GM18499 (cell line): Measurements from ENCODE around the gene KRT33B.
"Not testable (repeated sequence)": the region's sequence is repeated elsewhere in the genome, so short reads cannot be mapped to it uniquely, and the experiment has no call there.

Experiments used
- ATAC-seq: cut with Tn5 transposase; IDR thresholded peaks from one replicate; pipeline ENCODE4 v1.9.1; 2021; ENCODE audit warnings: moderate number of reproducible peaks; ENCODE audit not compliant: insufficient read depth, unreplicated experiment

The KRT33B gene

DNA sequence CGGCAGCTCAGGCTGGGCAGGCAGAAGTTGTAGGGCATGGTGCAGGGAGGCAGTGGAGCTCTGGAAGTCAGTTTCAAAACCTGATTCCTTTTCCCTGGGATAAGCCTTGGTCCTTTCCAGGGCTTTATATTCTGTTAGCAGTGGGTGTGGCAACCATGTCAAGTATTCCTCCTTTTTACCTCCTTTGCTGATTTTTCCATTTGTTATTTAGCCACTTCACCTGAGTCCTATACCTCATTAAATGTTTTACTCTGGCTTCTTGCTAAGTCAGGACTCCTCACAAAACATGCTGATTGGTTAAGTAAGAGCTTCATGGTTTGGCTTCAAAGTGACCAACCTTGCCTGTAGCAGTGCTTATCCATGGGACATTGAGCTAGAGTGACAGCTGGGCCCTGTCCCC lies at the start of gene KRT33B:
Gene KRT33B, minus strand, starts transcription at position 101 of the 400 bp plus-strand sequence. Its CDS starts 63 bp downstream, at position 38.
- ATAC-seq, result no peak

DNA sequence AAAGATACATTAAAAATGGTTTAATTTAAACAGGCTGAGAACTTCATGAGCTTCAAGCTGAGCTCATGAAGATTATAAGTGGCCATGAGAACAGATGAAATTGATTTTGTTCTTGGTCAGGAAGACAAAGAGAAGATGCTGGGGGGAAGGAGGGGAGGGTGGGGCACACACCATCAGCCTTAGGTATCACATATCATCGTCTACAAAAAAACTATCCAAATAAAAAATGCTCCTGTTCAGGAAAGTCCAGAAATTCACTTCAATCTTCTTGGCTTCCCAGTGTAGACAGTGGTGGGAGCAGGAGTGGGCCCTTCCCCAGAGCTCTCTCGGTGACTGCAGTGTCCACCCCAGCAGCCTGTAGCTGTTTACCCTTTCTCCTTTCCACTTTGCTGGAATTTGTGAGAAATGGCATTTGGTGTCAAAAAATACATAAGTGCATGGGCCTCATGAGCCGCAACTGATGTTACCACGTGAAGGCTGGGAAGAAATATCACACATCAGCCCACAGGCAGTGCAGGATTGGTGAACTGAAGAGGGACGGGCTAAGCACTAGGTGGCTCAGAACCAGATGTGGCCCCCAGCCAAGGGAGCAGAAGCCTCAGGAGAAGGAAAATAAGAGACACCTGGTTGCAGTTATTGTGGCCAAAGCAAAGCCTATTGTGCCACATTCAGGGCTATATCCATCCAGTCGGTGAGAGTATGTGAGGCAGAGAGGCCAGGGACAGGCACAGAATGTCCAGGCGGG lies 48.7 kb upstream of the KRT33B start:
- ATAC-seq, result no peak

DNA sequence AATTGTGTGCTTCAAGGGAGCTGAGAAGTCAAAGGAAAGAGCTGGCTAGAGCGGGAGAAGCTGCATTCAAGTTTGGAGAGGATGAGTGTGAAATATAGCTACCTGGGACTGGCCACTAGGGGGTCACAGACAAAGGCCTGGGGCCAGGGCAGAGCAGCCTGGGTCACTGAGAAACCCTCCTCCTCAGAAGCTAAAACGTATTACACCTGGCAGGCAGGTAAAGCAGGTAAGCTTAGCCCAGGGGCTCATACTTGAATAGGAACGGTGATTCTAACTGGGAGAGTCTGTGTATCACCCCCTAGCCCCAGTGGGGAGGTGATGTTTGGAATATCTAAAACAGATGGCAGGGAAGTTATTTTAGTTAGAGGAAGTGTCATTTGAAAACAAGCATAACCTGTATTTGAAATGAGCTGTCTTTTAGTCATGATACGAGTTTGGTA lies 48.0 kb upstream of the KRT33B start:
- ATAC-seq, result no peak

DNA sequence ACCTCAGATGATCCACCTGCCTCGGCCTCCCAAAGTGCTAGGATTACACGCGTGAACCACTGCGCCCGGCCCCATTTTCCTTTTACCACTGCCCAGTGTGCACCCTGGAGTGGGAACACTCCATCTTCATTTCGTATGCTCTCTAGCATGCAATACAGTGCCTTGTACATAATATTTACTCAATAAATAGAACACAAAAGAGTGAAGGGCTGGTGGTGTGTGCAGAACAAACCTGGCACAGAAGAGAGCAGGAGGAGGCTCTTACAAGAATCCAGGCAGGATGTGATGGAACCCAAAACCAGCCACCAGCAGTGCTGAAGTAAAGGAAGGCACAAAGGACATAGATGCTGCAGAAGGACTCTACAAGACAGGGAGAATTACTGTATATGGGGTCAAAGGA lies 47.5 kb upstream of the KRT33B start:
- no peak for ATAC-seq

DNA sequence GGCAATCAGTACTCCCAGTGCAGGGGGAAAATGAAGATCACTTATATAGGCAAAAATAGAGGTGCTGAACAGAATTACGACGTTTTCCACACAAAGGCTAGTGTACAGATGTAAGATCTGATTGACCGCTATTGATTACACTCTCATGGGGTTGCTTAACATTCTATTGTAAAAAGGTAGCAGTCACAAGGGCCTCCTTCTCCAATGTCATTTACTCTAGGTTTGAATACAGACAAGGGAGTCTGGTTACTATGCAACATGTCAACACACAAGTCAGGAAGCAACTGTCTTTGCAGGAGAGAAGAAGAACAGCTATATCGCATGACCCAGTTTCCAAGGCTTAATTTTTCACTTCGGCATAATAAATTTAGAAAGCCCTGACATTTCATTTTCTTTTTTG lies 46.9 kb upstream of the KRT33B start:
- no peak for ATAC-seq

DNA sequence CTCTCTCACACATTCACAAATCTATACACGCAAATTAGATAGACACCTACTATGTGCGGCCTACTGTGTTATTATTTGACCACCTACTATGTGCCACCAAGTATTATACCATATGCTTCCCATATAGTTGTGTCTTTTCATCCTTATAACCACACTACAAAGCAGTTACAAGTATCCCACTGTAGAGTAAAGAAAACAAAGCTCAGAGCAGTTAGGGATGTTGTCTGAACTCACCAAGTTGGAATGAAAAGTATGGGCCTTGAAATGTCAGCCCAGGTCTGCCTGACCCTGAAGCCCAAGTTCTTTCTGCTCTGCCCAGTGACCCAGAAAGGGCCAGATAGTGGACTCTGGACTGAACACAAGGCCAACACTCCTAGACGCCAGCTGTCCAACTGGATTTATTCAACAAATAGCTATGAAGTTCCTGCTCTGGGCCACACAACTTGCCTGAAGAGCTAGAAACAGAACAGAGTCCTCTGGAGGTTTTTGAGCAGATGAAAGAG lies 46.3 kb upstream of the KRT33B start:
- no peak for ATAC-seq

DNA sequence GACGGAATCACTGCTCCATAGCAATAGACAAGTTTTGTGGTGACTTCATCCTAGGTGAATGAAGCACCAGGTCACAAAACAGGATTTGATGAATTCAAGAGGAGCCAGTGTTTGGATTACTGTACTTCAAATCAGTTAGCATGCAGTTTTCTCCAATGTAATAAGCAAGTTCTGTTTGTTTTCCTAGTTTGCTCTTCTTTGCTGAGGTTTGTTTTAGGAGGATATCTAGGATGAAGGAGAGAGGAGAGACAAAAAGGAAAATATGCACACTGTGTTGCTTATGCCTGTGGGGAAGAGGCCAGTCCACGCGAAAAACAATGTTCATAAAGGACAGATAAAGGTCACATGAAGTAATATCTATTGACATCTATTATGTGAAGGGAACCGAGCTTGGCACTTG lies 45.8 kb upstream of the KRT33B start:
- no peak for ATAC-seq

DNA sequence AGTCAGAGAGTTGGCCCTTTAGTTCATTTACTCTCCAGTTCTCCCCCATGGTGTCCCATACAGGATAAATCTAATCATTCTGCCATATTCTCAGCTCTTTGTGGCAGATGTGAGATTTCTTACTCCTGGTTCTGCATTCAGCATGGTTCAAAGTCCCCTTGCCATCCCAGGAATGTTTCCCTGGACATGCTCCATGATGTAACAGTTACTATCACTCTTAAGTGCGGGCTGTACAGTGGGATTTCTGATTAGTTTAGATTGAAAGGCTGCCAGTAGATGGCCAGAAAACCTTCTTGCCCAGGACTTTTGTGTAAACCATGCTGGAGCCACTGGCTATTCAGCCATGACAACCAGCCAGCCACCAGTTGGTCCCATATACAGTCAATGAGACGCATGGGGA lies 44.4 kb upstream of the KRT33B start:
- no peak for ATAC-seq

DNA sequence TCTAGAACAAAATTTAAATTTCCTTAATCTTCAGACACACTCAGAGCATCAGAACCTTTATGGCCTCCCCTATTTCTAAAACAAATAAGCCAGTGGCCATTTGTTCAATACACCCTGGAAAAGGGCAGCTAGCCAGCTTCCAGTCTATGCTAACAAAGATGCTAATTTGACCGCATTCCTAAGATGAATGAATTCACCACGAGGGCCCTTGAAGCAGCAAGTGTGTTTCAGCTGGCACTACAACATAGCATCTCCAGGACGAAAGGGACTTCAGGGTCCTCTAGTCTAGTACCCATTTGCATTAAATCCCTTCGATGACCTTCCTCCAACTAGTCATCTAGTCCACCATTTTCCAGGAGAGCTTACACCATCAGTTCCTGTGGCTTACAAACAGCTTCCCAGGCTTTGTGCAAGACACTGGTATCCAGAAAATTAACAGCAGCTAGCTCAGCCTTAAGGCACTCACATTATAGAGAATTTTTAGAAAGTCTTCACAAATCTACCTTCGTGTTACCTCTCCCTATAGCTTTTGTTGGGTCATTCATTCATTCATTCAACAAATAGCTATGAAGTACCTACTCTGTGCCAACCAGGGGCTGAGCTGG lies 43.8 kb upstream of the KRT33B start:
- no peak for ATAC-seq

DNA sequence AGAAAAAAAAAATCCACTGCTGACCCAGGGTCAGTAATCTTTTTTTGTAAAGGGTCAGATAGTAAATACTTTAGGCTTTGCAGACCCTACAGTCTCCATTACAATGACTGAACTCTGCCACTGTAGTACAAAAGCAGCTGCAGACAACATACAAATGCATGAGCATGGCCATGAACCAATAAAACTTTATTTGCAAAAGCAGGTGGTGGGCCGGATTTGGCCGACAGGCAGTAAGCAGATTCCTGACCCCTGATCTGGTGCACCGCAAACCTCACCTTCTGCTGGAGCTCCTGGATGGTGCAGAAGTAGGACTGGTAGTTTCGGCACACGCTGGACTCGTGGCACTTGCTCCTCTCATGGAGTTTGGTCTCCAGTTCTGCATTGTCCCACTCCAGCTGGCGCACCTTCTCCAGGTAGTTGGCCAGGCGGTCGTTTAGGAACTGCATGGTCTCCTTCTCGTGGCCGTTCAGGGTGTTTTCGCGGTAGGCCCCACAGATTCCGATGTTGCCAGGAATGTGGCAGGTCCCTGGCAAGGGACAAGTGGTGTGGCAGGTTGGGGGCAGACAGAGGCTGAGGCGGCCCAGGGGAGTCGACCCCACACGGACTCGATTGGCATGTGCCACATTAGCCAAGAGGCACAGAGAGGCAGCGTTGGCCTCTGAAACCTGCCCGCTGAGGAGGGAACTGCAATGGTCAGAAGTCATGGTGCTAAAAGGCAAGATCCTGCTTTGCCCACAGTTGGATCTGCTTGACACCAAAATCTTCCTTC lies 41.6 kb upstream of the KRT33B start:
- no peak for ATAC-seq

DNA sequence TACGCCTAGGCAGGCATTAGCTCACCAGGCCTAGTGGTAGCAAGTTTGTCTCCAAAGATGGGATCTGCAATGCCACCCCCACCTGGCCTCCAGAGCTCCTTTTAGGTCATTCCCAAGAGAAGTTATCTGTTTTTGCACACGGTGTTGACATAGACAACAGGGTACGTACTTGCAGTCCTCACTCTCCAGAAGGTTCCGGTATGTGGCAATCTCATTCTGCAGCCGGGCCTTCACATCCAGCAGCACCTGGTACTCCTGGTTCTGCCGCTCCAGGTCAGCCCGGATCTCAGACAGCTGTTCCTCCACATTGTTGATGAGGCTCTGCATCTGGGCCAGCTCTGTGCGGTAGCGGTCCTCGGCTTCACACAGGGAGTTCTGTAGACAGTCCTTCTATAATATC lies 37.6 kb upstream of the KRT33B start:
- no peak for ATAC-seq

DNA sequence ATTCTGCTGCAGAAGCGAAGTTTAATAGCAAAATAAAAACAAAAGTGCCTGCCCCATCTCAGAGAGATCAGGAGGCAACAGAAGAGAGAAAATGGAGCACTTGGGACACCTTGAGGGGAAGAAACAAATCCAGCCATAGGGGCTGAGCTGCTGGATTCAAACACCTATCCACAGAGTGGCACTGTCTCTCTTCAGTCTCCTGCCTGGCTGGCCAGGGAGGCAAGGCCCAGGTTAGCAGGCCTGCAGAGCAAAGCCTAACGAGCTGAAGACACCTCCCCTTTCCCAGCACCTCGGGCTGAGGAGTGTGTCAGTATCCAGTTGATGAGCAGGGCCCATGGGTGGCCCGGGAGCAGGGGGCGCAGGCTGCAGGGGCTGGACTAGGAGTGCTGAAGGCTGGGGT lies 36.6 kb upstream of the KRT33B start:
- ATAC-seq, result no peak

DNA sequence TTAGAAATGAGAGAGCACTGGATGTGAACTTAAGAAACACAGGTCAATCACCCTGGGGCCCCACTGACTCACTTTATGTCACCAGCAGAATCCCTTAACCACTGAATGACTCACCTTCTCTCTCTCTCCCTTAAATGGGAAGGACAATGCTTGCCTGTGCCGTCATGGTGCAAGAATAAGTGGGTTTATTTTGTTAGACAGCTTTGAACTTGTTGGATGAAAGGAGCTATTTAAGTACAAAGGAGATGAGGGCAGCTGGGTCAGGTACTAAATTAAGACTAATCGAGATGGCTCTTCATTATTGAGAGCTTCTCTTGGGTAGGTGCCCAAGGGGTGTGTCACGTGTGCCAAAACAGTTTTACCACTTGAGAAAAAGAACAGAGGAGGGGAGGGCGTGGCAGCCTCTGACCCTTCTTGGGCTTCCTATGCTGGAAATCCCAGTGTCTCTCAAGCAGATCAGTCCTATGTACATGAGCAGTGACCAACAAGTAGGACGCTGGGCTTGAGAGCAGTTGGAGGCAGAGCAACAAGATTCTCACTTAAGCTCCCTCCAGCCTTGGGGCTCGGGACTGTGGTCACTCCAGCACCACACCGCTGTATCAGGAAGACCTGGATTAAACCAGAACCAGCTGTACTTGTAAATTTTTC lies 34.5 kb upstream of the KRT33B start:
- ATAC-seq, result no peak

DNA sequence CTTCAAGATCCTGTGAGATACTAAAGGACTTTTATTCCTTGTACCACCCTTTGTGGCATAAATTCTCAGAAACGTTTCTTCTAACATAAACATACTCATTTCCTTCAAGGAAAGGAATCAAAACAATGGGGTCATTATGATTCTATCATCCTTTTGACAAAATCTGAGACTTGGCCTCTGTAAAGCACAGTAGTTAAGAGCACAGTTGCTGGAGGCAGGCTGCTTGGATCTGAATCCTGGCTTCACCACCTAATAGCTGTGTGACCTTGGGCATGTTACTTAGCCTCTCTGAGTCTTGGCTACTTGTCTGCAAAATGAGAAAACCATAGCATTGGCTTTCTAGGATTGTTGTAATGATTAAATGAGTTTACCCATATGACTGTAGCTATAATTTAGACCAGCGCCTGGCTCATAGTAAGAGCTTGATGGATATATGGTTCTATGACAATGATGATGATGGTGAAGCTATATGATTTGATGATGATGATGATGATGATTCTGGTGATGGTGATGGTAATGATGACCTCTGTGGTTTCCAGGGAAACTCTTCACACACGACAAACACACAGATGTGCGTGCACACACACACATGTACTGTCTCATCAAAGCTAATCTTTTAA lies 33.9 kb upstream of the KRT33B start:
- ATAC-seq, result no peak

DNA sequence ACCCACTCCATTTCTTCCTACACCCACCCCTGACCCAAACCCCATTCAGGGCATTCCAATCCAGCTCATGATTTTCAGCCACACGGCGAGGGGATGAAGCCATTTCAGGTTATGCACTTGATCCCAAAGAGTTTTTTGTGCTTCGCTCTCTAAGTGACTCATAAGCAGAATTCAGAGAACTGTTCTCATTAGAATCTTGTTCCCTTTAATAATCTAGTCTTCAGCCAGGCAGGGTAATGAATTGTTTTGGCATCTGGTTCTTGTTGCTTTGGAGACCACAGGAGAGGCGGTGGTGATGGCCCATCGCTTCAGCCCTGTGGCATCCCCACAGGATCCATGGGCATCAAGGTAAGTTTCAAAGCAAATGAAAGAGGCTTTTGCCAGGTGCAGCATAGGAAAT lies 32.5 kb upstream of the KRT33B start:
- ATAC-seq, result no peak

DNA sequence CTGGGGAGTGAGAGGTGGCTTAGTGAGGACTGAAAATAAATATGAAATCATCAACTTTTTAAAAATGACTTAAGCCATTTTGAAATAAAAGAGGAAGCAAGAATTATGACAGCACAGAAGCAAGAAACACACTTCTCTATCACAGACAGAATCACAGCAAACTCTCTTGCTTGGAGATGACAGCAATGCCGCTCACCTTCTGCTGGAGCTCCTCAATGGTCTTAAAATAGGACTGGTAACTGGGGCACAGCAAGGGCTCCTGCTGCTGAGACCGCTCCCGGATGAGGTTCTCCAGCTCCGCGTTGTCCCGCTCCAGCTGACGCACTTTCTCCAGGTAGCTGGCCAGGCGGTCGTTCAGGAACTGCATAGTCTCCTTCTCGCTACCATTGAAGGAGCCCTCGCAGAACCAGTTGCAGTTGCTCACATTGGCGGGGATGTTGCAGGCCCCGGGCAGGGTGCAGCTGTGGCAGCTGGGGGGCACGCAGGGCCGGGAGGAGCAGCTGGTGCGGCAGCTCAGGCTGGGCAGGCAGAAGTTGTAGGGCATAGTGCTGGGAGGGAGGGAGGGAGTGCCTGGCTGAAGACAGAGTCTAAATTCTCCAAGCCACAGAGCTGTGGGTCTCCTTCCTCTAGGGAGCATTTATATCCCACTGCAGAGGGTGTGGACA lies 27.5 kb upstream of the KRT33B start, which contains the start of gene KRT31:
Gene KRT31, minus strand, starts transcription at position 613 of the 665 bp plus-strand sequence. Its CDS starts 69 bp downstream, at position 544.
- ATAC-seq, result no peak

DNA sequence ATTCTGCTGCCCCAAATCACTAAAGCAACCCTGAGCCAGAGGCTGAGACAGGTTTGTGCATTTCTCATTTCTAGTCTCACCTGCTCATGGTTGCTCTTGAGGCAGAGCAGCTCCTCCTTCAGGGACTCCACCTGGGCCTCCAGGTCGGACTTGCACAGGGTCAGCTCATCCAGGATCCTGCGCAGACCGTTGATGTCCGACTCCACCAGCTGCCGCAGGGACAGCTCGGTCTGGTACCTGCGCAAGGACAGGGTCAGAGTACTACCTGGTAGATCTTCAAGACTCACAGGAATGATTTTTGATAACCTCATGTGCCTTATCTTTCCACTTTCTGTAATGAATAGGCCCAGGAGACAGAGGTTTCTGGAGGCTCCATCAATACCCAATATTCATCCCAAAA lies 26.7 kb upstream of the KRT33B start:
- no peak for ATAC-seq

DNA sequence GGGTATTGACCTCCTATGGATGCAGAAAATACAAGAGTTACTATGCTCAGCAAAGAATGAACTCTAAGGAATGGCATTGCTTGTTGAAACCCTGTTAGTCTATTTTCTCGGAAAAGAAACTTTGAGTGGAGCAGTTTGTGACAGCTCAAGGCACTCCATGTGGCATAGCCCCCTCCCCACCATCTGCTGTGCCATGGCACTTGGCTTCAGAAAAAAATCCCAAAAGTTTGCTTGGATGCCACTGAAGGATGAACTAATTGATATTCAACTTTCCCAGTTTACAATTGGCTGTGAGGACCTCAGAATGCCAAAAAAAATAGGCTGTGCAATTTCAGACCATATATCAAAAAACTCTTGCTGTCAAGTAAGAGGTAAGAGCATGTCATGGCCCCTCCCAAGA lies 26.0 kb upstream of the KRT33B start:
- ATAC-seq, result no peak

DNA sequence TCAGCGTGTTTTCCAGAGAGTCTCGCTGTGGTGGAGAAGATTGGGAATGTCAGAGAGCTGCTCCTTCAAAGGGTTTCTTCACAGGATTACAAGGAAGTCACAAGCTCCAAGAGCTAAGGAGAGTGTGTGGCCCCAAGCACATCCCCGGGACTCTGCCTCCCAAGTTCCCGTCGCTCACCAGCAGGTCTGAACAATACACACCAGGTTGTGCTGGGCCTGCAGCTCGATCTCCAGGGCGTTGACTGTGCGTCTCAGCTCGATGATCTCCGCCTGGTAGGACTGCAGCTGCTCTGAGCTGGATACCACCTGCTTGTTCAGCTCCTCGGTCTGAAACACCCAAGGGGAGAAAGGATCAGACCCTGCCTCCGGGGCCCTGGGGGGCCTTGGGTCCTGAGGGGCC lies 25.4 kb upstream of the KRT33B start:
- ATAC-seq, result not testable (repeated sequence)
